Measurements from ENCODE around the gene ABHD2. TPM values are rescaled to one million over a fixed set of nuclear protein-coding genes. Genes with fewer than 3 reads are reported as not detected.

Gene ABHD2
- total and polyA plus RNA-seq, 9 of the 15 experiments (the other 6 are each of a cell fraction or from before 2014, with no cell fraction given) = 16.9 to 99.8 (median 47.5) TPM

GRCh38 chr15:89058876-89059405 lies 29.3 kb upstream of the ABHD2 start:
- Histone ChIP-seq H4K20me1 (replicated peaks; ENCODE audit: control insufficient read depth, insufficient read depth, low read length) (no peaks in the 10 kb centered on the region), H3K9me3 (replicated peaks; ENCODE audit: control insufficient read depth, insufficient read depth, low read depth, low read length) (no peaks in the 10 kb centered on the region), H3K27me3 (ENCODE audit: control insufficient read depth in 2 of 2, insufficient read depth in 2 of 2, low read length in 2 of 2) (no peaks in the 10 kb centered on the region), H3K27ac (ENCODE audit: extremely low read depth, low read depth, low read length) (no peak overlapping the region), H3K4me1 (replicated peaks in 1 of 2; ENCODE audit: control insufficient read depth in 2 of 2, insufficient read depth in 2 of 2, low read length in 2 of 2) (peaks cover 8 to 14% of the 10 kb centered on the region in 2 experiments; a peak in 3 of 5 replicates), H3K36me3 (ENCODE audit: control insufficient read depth, insufficient read depth, low read length) (no peaks in the 10 kb centered on the region), H3K79me2 (ENCODE audit: control insufficient read depth, insufficient read depth, low read length) (no peaks in the 10 kb centered on the region), H3K4me3 (no peak overlapping the region), H3K4me2 (ENCODE audit: insufficient read depth, low read length) (no peak overlapping the region), H3K9me1 (ENCODE audit: control insufficient read depth, insufficient read depth, low read length) (no peaks in the 10 kb centered on the region), H3K9ac (ENCODE audit: insufficient read depth in 1 of 2, low read depth in 2 of 2, low read length in 2 of 2) (no peak overlapping the region), H2AFZ (ENCODE audit: low read depth, low read length) (peak overlapping the region; percentile 85)
- no peak for TF ChIP-seq PHF21A (IDR thresholded peaks at IDR 0.05; ENCODE audit: borderline replicate concordance, low read depth)
- TF ChIP-seq HCFC1 (IDR thresholded peaks at IDR 0.05; ENCODE audit: low read depth, low read length) = no peak
- no peak for TF ChIP-seq ZBTB49 (CRISPR knock-in tag; IDR thresholded peaks at IDR 0.05; ENCODE audit: borderline replicate concordance)
- TF ChIP-seq HIVEP1 (CRISPR knock-in tag; IDR thresholded peaks at IDR 0.05) = no peak
- TF ChIP-seq GATA2 (CRISPR knock-in tag; IDR thresholded peaks at IDR 0.05) = no peak
- TF ChIP-seq ZEB2 (IDR thresholded peaks at IDR 0.05) = no peak
- no peak for TF ChIP-seq PHB (CRISPR knock-in tag; IDR thresholded peaks at IDR 0.05)
- no peak for TF ChIP-seq TFAP4 (CRISPR knock-in tag; IDR thresholded peaks at IDR 0.05; ENCODE audit: borderline replicate concordance)
- TF ChIP-seq ZBTB26 (CRISPR knock-in tag; IDR thresholded peaks at IDR 0.05) = no peak
- TF ChIP-seq GTF2F1 (IDR thresholded peaks at IDR 0.05; ENCODE audit: low read depth, low read length) = no peak
- in situ Hi-C loops (cut with MboI) (loop anchor here (5.0 kb wide), 2 partner anchors 68 to 118 kb away; no protein-coding TSS in a partner anchor), intact Hi-C loops (cut with micrococcal nuclease) (no loop called here)
- DNase-seq (ENCODE audit: extremely low read depth in 1 of 4, low spot score in 3 of 4) (no peak), FAIRE-seq (no peak), ATAC-seq (no peak)
- WGBS (ENCODE audit: insufficient coverage, low coverage, missing lambda C conversion rate) = 66% methylated on average over 5 of the region's 5 CpGs
- CTCF ChIA-PET (ENCODE audit: low intra/inter-chr PET ratio) = interaction anchor here (0.7 to 3.1 kb wide), 4 partner anchors 70 to 119 kb away, joined by 3 to 58 read pairs (median 28); no protein-coding TSS in a partner anchor
- no TSS peak for BruUV-seq (replicated peaks)
- POLR2A ChIA-PET = interaction anchor here (0.6 to 0.8 kb wide), 3 partner anchors 68 to 483 kb away, joined by 3 read pairs; no protein-coding TSS in a partner anchor
